SK-N-SH (cell line): ENCODE results near the gene HRH1.
"Not testable (repeated sequence)": the region's sequence is repeated elsewhere in the genome, so short reads cannot be mapped to it uniquely, and the experiment has no call there.

ENCODE experiments used
- EP300 ChIP-seq, 2 experiments: IDR thresholded peaks; 2 replicates each; pipeline versions ENCODE4 v1.4.0 to v1.6.1; 2012; ENCODE audit warnings: borderline replicate concordance in 1 of 2, low read depth in 1 of 2, low read length in 1 of 2
- NFIC ChIP-seq: IDR thresholded peaks from 2 replicates; pipeline ENCODE4 v1.4.0; 2012; ENCODE audit warnings: borderline replicate concordance
- POLR2AphosphoS5 ChIP-seq: IDR thresholded peaks from 2 replicates; pipeline ENCODE4 v1.6.1; 2012; ENCODE audit warnings: low read depth, low read length
- RCOR1 ChIP-seq: fragments of 150-350 bp; IDR thresholded peaks from 2 replicates; pipeline ENCODE4 v1.6.1; 2017; ENCODE audit warnings: antibody characterized with exemption, low read length
- SIN3A ChIP-seq: IDR thresholded peaks from 2 replicates; pipeline ENCODE4 v1.6.1; 2012; ENCODE audit warnings: low read depth, mild to moderate bottlenecking, low read length, moderate library complexity, borderline replicate concordance
- SMC3 ChIP-seq: IDR thresholded peaks from 2 replicates; pipeline ENCODE4 v1.6.1; 2012; ENCODE audit warnings: low read depth, low read length, improper control_type of control experiment
- TAF1 ChIP-seq: IDR thresholded peaks from 2 replicates; pipeline ENCODE4 v1.6.1; 2012; ENCODE audit warnings: low read depth, mild to moderate bottlenecking, low read length, moderate library complexity, borderline replicate concordance
- YY1 ChIP-seq: IDR thresholded peaks from 2 replicates; pipeline ENCODE4 v1.4.0; 2012; ENCODE audit warnings: low read depth, mild to moderate bottlenecking
- TF ChIP-seq, protein P1 (sequence below): fragments of 200-600 bp; sonication (generic); IDR thresholded peaks from 2 replicates; pipeline ENCODE4 v1.6.1; 2017; ENCODE audit warnings: antibody characterized with exemption, mild to moderate bottlenecking, moderate library complexity
- TF ChIP-seq, protein P2 (sequence below): IDR thresholded peaks from 2 replicates; pipeline ENCODE4 v1.4.0; 2012; ENCODE audit warnings: low read depth

DNA sequence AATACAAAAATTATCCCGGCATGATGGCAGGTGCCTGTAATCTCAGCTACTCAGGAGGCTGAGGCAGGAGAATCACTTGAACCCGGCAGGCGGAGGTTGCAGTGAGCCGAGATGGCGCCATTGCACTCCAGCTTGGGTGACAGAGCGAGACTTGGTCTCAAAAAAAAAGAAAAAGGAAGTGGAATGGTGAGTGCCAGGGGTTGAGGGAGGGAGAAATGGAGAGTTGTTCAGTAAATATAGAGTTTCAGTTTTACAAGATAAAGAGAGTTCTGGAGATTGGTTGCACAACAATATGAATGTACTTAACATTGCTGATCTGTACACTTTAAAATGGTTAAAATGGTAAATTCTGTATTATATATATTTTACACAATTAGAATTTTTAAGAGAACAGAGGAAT is 63.1 kb downstream of the HRH1 start:
- TF ChIP-seq, protein P1, sequence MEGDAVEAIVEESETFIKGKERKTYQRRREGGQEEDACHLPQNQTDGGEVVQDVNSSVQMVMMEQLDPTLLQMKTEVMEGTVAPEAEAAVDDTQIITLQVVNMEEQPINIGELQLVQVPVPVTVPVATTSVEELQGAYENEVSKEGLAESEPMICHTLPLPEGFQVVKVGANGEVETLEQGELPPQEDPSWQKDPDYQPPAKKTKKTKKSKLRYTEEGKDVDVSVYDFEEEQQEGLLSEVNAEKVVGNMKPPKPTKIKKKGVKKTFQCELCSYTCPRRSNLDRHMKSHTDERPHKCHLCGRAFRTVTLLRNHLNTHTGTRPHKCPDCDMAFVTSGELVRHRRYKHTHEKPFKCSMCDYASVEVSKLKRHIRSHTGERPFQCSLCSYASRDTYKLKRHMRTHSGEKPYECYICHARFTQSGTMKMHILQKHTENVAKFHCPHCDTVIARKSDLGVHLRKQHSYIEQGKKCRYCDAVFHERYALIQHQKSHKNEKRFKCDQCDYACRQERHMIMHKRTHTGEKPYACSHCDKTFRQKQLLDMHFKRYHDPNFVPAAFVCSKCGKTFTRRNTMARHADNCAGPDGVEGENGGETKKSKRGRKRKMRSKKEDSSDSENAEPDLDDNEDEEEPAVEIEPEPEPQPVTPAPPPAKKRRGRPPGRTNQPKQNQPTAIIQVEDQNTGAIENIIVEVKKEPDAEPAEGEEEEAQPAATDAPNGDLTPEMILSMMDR, result not testable (repeated sequence)
- not testable (repeated sequence) for TF ChIP-seq SIN3A; RCOR1; EP300 (IDR thresholded peaks at IDR 0.05; ENCODE audit: borderline replicate concordance in 1 of 2, low read depth in 1 of 2, low read length in 1 of 2); POLR2AphosphoS5; SMC3; NFIC; TAF1; YY1
- TF ChIP-seq, protein P2, sequence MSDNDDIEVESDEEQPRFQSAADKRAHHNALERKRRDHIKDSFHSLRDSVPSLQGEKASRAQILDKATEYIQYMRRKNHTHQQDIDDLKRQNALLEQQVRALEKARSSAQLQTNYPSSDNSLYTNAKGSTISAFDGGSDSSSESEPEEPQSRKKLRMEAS, result not testable (repeated sequence)
